Measurements from ENCODE around the gene AQP12B. TPM values are rescaled to one million over a fixed set of nuclear protein-coding genes. Genes with fewer than 3 reads are reported as not detected.

The AQP12B gene
- total and polyA plus RNA-seq, 9 of the 15 experiments (the other 6 are each of a cell fraction or from before 2014, with no cell fraction given), result not detected

DNA sequence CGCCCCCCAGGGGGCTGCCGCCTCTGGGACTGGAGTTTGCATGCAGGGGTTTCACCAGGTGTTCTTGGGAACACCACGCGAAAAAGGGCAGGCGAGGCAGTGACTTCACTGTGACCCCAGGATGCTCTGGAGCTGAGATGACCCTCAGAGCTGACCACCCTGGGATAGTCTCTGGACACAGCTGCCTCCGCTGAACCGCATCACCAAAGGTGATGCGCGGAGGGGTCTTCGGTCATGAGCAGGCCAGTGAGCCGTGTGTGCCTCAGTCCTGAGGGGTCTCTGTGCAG, 39.9 kb downstream of the AQP12B start:
- FAIRE-seq (no peak), ATAC-seq (no peak), DNase-seq (ENCODE audit: extremely low read depth in 1 of 4, low spot score in 3 of 4) (no peak)
- H3K36me3 ChIP-seq (ENCODE audit: control insufficient read depth, insufficient read depth, low read length), result no peaks in the 10 kb centered on the region
- WGBS (ENCODE audit: insufficient coverage, low coverage, missing lambda C conversion rate), result 0% methylated on average over 2 of the region's 11 CpGs
- no peaks in the 10 kb centered on the region for H3K9me1 ChIP-seq (ENCODE audit: control insufficient read depth, insufficient read depth, low read length)
- peaks cover 14 to 60% of the 10 kb centered on the region in 2 experiments; a peak in 4 of 5 replicates for H3K27me3 ChIP-seq (ENCODE audit: control insufficient read depth in 2 of 2, insufficient read depth in 2 of 2, low read length in 2 of 2)
- no peak overlapping the region for H3K27ac ChIP-seq (ENCODE audit: extremely low read depth, low read depth, low read length)
- H3K4me2 ChIP-seq (ENCODE audit: insufficient read depth, low read length), result no peak overlapping the region
- TF ChIP-seq MCM2 (IDR thresholded peaks at IDR 0.05; ENCODE audit: low read depth) (no peak), KAT8 (IDR thresholded peaks at IDR 0.05; ENCODE audit: low read depth) (no peak), ESRRA (IDR thresholded peaks at IDR 0.05; ENCODE audit: borderline replicate concordance, low read depth) (no peak), MAFK (IDR thresholded peaks at IDR 0.05; ENCODE audit: low read length) (no peak), BRCA1 (IDR thresholded peaks at IDR 0.05) (no peak), BRCA1 (CRISPR knock-in tag; IDR thresholded peaks at IDR 0.05) (no peak), NFE2L1 (tag; IDR thresholded peaks at IDR 0.05; ENCODE audit: borderline replicate concordance, low read depth) (no peak), RBM34 (IDR thresholded peaks at IDR 0.05; ENCODE audit: borderline replicate concordance, insufficient read depth, low read length) (no peak), POU5F1 (IDR thresholded peaks at IDR 0.05; ENCODE audit: borderline replicate concordance, low read depth, low read length, partially characterized antibody) (no peak)
- TF ChIP-seq, protein P1, sequence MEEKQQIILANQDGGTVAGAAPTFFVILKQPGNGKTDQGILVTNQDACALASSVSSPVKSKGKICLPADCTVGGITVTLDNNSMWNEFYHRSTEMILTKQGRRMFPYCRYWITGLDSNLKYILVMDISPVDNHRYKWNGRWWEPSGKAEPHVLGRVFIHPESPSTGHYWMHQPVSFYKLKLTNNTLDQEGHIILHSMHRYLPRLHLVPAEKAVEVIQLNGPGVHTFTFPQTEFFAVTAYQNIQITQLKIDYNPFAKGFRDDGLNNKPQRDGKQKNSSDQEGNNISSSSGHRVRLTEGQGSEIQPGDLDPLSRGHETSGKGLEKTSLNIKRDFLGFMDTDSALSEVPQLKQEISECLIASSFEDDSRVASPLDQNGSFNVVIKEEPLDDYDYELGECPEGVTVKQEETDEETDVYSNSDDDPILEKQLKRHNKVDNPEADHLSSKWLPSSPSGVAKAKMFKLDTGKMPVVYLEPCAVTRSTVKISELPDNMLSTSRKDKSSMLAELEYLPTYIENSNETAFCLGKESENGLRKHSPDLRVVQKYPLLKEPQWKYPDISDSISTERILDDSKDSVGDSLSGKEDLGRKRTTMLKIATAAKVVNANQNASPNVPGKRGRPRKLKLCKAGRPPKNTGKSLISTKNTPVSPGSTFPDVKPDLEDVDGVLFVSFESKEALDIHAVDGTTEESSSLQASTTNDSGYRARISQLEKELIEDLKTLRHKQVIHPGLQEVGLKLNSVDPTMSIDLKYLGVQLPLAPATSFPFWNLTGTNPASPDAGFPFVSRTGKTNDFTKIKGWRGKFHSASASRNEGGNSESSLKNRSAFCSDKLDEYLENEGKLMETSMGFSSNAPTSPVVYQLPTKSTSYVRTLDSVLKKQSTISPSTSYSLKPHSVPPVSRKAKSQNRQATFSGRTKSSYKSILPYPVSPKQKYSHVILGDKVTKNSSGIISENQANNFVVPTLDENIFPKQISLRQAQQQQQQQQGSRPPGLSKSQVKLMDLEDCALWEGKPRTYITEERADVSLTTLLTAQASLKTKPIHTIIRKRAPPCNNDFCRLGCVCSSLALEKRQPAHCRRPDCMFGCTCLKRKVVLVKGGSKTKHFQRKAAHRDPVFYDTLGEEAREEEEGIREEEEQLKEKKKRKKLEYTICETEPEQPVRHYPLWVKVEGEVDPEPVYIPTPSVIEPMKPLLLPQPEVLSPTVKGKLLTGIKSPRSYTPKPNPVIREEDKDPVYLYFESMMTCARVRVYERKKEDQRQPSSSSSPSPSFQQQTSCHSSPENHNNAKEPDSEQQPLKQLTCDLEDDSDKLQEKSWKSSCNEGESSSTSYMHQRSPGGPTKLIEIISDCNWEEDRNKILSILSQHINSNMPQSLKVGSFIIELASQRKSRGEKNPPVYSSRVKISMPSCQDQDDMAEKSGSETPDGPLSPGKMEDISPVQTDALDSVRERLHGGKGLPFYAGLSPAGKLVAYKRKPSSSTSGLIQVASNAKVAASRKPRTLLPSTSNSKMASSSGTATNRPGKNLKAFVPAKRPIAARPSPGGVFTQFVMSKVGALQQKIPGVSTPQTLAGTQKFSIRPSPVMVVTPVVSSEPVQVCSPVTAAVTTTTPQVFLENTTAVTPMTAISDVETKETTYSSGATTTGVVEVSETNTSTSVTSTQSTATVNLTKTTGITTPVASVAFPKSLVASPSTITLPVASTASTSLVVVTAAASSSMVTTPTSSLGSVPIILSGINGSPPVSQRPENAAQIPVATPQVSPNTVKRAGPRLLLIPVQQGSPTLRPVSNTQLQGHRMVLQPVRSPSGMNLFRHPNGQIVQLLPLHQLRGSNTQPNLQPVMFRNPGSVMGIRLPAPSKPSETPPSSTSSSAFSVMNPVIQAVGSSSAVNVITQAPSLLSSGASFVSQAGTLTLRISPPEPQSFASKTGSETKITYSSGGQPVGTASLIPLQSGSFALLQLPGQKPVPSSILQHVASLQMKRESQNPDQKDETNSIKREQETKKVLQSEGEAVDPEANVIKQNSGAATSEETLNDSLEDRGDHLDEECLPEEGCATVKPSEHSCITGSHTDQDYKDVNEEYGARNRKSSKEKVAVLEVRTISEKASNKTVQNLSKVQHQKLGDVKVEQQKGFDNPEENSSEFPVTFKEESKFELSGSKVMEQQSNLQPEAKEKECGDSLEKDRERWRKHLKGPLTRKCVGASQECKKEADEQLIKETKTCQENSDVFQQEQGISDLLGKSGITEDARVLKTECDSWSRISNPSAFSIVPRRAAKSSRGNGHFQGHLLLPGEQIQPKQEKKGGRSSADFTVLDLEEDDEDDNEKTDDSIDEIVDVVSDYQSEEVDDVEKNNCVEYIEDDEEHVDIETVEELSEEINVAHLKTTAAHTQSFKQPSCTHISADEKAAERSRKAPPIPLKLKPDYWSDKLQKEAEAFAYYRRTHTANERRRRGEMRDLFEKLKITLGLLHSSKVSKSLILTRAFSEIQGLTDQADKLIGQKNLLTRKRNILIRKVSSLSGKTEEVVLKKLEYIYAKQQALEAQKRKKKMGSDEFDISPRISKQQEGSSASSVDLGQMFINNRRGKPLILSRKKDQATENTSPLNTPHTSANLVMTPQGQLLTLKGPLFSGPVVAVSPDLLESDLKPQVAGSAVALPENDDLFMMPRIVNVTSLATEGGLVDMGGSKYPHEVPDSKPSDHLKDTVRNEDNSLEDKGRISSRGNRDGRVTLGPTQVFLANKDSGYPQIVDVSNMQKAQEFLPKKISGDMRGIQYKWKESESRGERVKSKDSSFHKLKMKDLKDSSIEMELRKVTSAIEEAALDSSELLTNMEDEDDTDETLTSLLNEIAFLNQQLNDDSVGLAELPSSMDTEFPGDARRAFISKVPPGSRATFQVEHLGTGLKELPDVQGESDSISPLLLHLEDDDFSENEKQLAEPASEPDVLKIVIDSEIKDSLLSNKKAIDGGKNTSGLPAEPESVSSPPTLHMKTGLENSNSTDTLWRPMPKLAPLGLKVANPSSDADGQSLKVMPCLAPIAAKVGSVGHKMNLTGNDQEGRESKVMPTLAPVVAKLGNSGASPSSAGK (IDR thresholded peaks at IDR 0.05), result no peak
- in situ Hi-C loops (cut with MboI), result no loop called here
- BruUV-seq (replicated peaks), result no TSS peak
- H3K4me3 ChIP-seq, result no peak overlapping the region
- intact Hi-C loops (cut with micrococcal nuclease), result no loop called here
- H3K4me1 ChIP-seq (replicated peaks in 1 of 2; ENCODE audit: control insufficient read depth in 2 of 2, insufficient read depth in 2 of 2, low read length in 2 of 2), result peaks cover 0 to 7% of the 10 kb centered on the region in 2 experiments; a peak in 1 of 5 replicates
- no peaks in the 10 kb centered on the region for H4K20me1 ChIP-seq (replicated peaks; ENCODE audit: control insufficient read depth, insufficient read depth, low read length)
- ChIA-PET POLR2A (interaction anchor here (0.8 kb wide), 1 partner anchor 15 kb away, joined by 4 read pairs; no protein-coding TSS in a partner anchor), CTCF (ENCODE audit: low intra/inter-chr PET ratio) (no interaction called here)
- H3K9ac ChIP-seq (ENCODE audit: insufficient read depth in 1 of 2, low read depth in 2 of 2, low read length in 2 of 2), result no peak overlapping the region
- no peak overlapping the region for H2AFZ ChIP-seq (ENCODE audit: low read depth, low read length)
- H3K9me3 ChIP-seq (replicated peaks; ENCODE audit: control insufficient read depth, insufficient read depth, low read depth, low read length), result no peaks in the 10 kb centered on the region
- H3K79me2 ChIP-seq (ENCODE audit: control insufficient read depth, insufficient read depth, low read length), result no peaks in the 10 kb centered on the region
